ENCODE measurements around the gene TBL1X. TPM values are rescaled to one million over a fixed set of nuclear protein-coding genes. Genes with fewer than 3 reads are reported as not detected.

TBL1X gene
- total and polyA plus RNA-seq, 2 of the 4 experiments (the other 2 are of a cell fraction) = 16.2 to 20.8 TPM

DNA sequence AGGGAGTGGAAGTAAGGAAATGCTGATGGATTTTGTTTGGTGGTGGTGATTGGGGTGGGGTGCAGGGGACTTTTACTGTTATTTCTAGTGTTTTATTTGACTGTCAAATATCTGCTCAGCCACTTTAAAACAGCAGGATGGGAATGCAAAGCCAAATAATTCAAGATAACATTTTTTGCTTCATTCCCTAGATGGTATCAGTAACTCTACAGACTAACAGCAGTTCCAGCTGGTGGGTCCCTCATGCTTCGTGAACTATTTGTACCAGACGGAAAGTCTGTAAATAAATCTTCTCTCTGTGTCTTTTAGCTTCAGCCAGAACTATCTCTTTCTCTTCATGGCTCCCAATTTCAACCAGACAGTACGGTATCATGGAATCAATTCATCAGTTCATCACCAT lies 273.3 kb downstream of the TBL1X start:
- no peak overlapping the region for H2BK120ac ChIP-seq (ENCODE audit: low read depth, low read length)
- H2AK5ac ChIP-seq (ENCODE audit: low read depth, low read length) = no peak overlapping the region
- ATAC-seq (ENCODE audit: low read depth) = no peak
- no peak overlapping the region for H3K14ac ChIP-seq (replicated peaks; ENCODE audit: low read depth, low read length)
- dilution Hi-C loops (cut with HindIII; ENCODE audit: low sequenced_read_pairs, unreplicated experiment) (no loop called here), intact Hi-C loops (cut with micrococcal nuclease) (no loop called here), in situ Hi-C loops (cut with MboI; ENCODE audit: low sequenced_read_pairs) (no loop called here)
- H3K9me1 ChIP-seq (ENCODE audit: insufficient read depth, low read length) = no peaks in the 10 kb centered on the region
- H3K4me3 ChIP-seq (ENCODE audit: insufficient read depth, low read depth, low read length) = no peak overlapping the region
- no peaks in the 10 kb centered on the region for H3K79me1 ChIP-seq (ENCODE audit: low read depth in 1 of 2, low read length in 2 of 2)
- H4K91ac ChIP-seq (ENCODE audit: insufficient read depth, low read depth, low read length) = no peak overlapping the region
- H3K27ac ChIP-seq (ENCODE audit: insufficient read depth, low read length) = no peak overlapping the region
- no peak overlapping the region for H3K4me2 ChIP-seq (ENCODE audit: low read depth, low read length)
- ChIA-PET POLR2A (ENCODE audit: unreplicated experiment) (no interaction called here), CTCF (no interaction called here)
- H3K9me3 ChIP-seq (ENCODE audit: control insufficient read depth, insufficient read depth, low read length) = no peaks in the 10 kb centered on the region; the same call in 1 of the 2 replicates
- no peak overlapping the region for H4K8ac ChIP-seq (ENCODE audit: low read depth in 2 of 2, low read length in 2 of 2)
- H3K56ac ChIP-seq (ENCODE audit: extremely low read depth, insufficient read depth, low read length) = no peak overlapping the region
- no peaks in the 10 kb centered on the region for H3K36me3 ChIP-seq (ENCODE audit: control insufficient read depth, insufficient read depth, low read length)
- H4K20me1 ChIP-seq (ENCODE audit: insufficient read depth, low read length) = no peaks in the 10 kb centered on the region
- H3K4ac ChIP-seq (ENCODE audit: low read depth, low read length) = no peak overlapping the region
- DNase-seq = no peak
- TF ChIP-seq MAFK (IDR thresholded peaks at IDR 0.05; ENCODE audit: low read depth, low read length) (no peak), RCOR1 (IDR thresholded peaks at IDR 0.05; ENCODE audit: insufficient replicate concordance, low read length) (no peak), MAZ (IDR thresholded peaks at IDR 0.05; ENCODE audit: borderline replicate concordance, low read depth, low read length) (no peak), RAD21 (IDR thresholded peaks at IDR 0.05; ENCODE audit: low read length) (no peak), CEBPB (IDR thresholded peaks at IDR 0.05; ENCODE audit: low read depth, low read length) (no peak), FOS (IDR thresholded peaks at IDR 0.05; ENCODE audit: low read depth, low read length) (no peak), NFE2L2 (IDR thresholded peaks at IDR 0.05; ENCODE audit: low read depth, low read length) (no peak), BHLHE40 (IDR thresholded peaks at IDR 0.05; ENCODE audit: low read depth, low read length) (no peak), CHD1 (IDR thresholded peaks at IDR 0.05; ENCODE audit: low read depth, low read length) (no peak), POLR2A (IDR thresholded peaks at IDR 0.05; ENCODE audit: low read depth, low read length) (no peak), SMC3 (IDR thresholded peaks at IDR 0.05; ENCODE audit: low read depth, low read length) (no peak), RFX5 (IDR thresholded peaks at IDR 0.05; ENCODE audit: low read depth, low read length) (no peak), MXI1 (IDR thresholded peaks at IDR 0.05; ENCODE audit: borderline replicate concordance, low read depth, low read length) (no peak)
- TF ChIP-seq, protein P1, sequence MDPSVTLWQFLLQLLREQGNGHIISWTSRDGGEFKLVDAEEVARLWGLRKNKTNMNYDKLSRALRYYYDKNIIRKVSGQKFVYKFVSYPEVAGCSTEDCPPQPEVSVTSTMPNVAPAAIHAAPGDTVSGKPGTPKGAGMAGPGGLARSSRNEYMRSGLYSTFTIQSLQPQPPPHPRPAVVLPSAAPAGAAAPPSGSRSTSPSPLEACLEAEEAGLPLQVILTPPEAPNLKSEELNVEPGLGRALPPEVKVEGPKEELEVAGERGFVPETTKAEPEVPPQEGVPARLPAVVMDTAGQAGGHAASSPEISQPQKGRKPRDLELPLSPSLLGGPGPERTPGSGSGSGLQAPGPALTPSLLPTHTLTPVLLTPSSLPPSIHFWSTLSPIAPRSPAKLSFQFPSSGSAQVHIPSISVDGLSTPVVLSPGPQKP (IDR thresholded peaks at IDR 0.05; ENCODE audit: borderline replicate concordance, low read depth, low read length) = no peak
- TF ChIP-seq, protein P2, sequence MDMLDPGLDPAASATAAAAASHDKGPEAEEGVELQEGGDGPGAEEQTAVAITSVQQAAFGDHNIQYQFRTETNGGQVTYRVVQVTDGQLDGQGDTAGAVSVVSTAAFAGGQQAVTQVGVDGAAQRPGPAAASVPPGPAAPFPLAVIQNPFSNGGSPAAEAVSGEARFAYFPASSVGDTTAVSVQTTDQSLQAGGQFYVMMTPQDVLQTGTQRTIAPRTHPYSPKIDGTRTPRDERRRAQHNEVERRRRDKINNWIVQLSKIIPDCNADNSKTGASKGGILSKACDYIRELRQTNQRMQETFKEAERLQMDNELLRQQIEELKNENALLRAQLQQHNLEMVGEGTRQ (IDR thresholded peaks at IDR 0.05; ENCODE audit: low read depth, low read length) = no peak
- TF ChIP-seq, protein P3, sequence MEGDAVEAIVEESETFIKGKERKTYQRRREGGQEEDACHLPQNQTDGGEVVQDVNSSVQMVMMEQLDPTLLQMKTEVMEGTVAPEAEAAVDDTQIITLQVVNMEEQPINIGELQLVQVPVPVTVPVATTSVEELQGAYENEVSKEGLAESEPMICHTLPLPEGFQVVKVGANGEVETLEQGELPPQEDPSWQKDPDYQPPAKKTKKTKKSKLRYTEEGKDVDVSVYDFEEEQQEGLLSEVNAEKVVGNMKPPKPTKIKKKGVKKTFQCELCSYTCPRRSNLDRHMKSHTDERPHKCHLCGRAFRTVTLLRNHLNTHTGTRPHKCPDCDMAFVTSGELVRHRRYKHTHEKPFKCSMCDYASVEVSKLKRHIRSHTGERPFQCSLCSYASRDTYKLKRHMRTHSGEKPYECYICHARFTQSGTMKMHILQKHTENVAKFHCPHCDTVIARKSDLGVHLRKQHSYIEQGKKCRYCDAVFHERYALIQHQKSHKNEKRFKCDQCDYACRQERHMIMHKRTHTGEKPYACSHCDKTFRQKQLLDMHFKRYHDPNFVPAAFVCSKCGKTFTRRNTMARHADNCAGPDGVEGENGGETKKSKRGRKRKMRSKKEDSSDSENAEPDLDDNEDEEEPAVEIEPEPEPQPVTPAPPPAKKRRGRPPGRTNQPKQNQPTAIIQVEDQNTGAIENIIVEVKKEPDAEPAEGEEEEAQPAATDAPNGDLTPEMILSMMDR (conservative IDR thresholded peaks at IDR 0.05; ENCODE audit: low read depth, low read length) = no peak
- WGBS, 2 experiments (ENCODE audit: extremely low coverage in 2 of 2, insufficient read length in 1 of 2) = 0% methylated on average over 1 of the region's 3 CpGs; no CpG with 5 or more reads in 1 of the 2 experiments
- H2BK20ac ChIP-seq (ENCODE audit: low read depth, low read length) = no peak overlapping the region
- no peak overlapping the region for H2AK9ac ChIP-seq (replicated peaks; ENCODE audit: low read depth, low read length, poor library complexity)
- H4K5ac ChIP-seq (ENCODE audit: low read depth, low read length) = no peak overlapping the region
- H3K9ac ChIP-seq (ENCODE audit: low read depth, low read length) = no peak overlapping the region
- H3K4me1 ChIP-seq (ENCODE audit: control insufficient read depth, insufficient read depth, low read length) = no peaks in the 10 kb centered on the region
- no peak overlapping the region for H3K23ac ChIP-seq (ENCODE audit: low read depth, low read length)
- H3K27me3 ChIP-seq (ENCODE audit: control insufficient read depth, insufficient read depth, low read length) = peaks cover 5% of the 10 kb centered on the region
- H2AFZ ChIP-seq (replicated peaks; ENCODE audit: low read length, poor library complexity) = no peak overlapping the region
- no peak overlapping the region for H2BK5ac ChIP-seq (ENCODE audit: low read depth, low read length, poor library complexity, severe bottlenecking)
- no peak overlapping the region for H2BK15ac ChIP-seq (ENCODE audit: low read depth, low read length)
- no TSS peak for BruUV-seq (replicated peaks)
- H3K18ac ChIP-seq (ENCODE audit: low read depth, low read length) = no peak overlapping the region

Measured in IMR-90 (cell line).